HL-60 (cell line): ENCODE results near the gene PRSS56.

ENCODE experiments used
- DNase-seq, 2 experiments: peaks; one replicate each; pipeline ENCODE4 v3.0.0-alpha.2; 2010 to 2020; ENCODE audit warnings: low read depth in 1 of 2, low spot score in 1 of 2
- H3K27ac ChIP-seq: fragments of 250-450 bp; sonication (Bioruptor Pico); replicated peaks from 2 replicates; pipeline ENCODE4 v1.5.1; 2020; ENCODE audit warnings: mild to moderate bottlenecking, moderate library complexity
- H3K27me3 ChIP-seq: fragments of 250-450 bp; sonication (Bioruptor Pico); 2 replicates; pipeline ENCODE4 v1.5.1; 2021; ENCODE audit warnings: mild to moderate bottlenecking, moderate library complexity; ENCODE audit not compliant: insufficient read depth, poor library complexity, severe bottlenecking
- H3K4me3 ChIP-seq: replicated peaks from 2 replicates; pipeline ENCODE4 v1.5.1; 2011; ENCODE audit warnings: mild to moderate bottlenecking, control low read depth, low read length; ENCODE audit not compliant: insufficient read depth
- GABPA ChIP-seq: IDR thresholded peaks from 2 replicates; pipeline ENCODE4 v1.6.1; 2012; ENCODE audit warnings: low read depth
- POLR2AphosphoS5 ChIP-seq: IDR thresholded peaks from 2 replicates; pipeline ENCODE4 v1.6.1; 2012; ENCODE audit warnings: low read depth
- SPI1 ChIP-seq: IDR thresholded peaks from 2 replicates; pipeline ENCODE4 v1.6.1; 2012; ENCODE audit warnings: low read depth, mild to moderate bottlenecking, borderline replicate concordance
- TF ChIP-seq, protein P1 (sequence below): IDR thresholded peaks from one replicate; pipeline ENCODE4 v1.5.1; 2011; ENCODE audit warnings: low read length, control low read depth, inconsistent platforms; ENCODE audit not compliant: insufficient read depth
- TF ChIP-seq, protein P2 (sequence below): IDR thresholded peaks from 2 replicates; pipeline ENCODE4 v1.6.1; 2012; ENCODE audit warnings: low read depth; ENCODE audit not compliant: insufficient replicate concordance

Gene PRSS56

DNA sequence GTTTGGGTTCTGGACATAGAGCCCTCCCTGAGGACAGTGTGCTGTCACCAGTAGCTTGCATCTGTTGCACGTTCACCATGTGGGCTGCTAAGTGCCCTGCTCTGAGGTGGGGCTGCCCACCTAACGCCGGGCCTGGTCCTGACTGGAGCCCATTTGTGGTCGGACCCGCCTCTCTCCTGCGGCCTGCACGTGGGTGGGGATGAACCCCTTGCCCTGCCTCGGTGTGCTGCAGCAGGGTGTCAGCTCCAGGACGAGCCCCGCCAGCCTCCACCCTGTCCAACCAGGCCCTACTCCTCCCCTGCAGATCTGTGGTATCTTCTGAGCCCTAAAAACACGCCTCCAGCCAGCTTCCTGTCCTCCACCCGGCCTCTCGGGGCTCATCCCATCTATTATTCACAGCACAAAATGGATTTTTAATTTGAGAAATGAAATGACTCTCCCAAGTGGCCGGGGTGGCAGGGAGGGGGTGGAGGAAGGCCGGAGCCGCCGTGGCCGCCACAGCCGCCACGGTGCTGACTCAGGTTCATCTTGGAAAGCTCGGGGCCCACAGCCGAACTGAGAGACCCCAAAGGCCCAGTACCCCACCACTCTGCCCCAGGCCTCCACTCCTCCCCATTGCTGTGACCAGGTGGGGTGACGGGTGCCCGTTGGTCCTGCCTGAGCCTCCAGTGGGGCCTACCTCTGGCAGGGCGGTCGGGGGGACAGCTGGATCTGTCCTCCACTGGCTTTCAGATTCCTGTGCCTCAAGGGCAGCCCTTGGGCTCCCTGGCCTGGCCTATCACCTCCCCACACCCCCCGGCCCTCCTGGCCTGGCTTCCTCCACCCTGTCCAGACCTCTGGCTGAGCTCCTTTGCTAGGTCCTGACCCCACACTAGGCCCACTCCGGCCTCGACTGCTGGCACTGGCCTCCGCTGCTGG is 29.7 kb upstream of the PRSS56 start:
- Histone ChIP-seq H3K4me3 (no peak overlapping the region), H3K27me3 (peaks cover 40% of the 10 kb centered on the region), H3K27ac (no peak overlapping the region)
- no peak for DNase-seq
- TF ChIP-seq GABPA (no peak), POLR2AphosphoS5 (no peak), SPI1 (no peak)
- TF ChIP-seq, protein P1, sequence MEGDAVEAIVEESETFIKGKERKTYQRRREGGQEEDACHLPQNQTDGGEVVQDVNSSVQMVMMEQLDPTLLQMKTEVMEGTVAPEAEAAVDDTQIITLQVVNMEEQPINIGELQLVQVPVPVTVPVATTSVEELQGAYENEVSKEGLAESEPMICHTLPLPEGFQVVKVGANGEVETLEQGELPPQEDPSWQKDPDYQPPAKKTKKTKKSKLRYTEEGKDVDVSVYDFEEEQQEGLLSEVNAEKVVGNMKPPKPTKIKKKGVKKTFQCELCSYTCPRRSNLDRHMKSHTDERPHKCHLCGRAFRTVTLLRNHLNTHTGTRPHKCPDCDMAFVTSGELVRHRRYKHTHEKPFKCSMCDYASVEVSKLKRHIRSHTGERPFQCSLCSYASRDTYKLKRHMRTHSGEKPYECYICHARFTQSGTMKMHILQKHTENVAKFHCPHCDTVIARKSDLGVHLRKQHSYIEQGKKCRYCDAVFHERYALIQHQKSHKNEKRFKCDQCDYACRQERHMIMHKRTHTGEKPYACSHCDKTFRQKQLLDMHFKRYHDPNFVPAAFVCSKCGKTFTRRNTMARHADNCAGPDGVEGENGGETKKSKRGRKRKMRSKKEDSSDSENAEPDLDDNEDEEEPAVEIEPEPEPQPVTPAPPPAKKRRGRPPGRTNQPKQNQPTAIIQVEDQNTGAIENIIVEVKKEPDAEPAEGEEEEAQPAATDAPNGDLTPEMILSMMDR: no peak
- TF ChIP-seq, protein P2, sequence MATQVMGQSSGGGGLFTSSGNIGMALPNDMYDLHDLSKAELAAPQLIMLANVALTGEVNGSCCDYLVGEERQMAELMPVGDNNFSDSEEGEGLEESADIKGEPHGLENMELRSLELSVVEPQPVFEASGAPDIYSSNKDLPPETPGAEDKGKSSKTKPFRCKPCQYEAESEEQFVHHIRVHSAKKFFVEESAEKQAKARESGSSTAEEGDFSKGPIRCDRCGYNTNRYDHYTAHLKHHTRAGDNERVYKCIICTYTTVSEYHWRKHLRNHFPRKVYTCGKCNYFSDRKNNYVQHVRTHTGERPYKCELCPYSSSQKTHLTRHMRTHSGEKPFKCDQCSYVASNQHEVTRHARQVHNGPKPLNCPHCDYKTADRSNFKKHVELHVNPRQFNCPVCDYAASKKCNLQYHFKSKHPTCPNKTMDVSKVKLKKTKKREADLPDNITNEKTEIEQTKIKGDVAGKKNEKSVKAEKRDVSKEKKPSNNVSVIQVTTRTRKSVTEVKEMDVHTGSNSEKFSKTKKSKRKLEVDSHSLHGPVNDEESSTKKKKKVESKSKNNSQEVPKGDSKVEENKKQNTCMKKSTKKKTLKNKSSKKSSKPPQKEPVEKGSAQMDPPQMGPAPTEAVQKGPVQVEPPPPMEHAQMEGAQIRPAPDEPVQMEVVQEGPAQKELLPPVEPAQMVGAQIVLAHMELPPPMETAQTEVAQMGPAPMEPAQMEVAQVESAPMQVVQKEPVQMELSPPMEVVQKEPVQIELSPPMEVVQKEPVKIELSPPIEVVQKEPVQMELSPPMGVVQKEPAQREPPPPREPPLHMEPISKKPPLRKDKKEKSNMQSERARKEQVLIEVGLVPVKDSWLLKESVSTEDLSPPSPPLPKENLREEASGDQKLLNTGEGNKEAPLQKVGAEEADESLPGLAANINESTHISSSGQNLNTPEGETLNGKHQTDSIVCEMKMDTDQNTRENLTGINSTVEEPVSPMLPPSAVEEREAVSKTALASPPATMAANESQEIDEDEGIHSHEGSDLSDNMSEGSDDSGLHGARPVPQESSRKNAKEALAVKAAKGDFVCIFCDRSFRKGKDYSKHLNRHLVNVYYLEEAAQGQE: no peak

DNA sequence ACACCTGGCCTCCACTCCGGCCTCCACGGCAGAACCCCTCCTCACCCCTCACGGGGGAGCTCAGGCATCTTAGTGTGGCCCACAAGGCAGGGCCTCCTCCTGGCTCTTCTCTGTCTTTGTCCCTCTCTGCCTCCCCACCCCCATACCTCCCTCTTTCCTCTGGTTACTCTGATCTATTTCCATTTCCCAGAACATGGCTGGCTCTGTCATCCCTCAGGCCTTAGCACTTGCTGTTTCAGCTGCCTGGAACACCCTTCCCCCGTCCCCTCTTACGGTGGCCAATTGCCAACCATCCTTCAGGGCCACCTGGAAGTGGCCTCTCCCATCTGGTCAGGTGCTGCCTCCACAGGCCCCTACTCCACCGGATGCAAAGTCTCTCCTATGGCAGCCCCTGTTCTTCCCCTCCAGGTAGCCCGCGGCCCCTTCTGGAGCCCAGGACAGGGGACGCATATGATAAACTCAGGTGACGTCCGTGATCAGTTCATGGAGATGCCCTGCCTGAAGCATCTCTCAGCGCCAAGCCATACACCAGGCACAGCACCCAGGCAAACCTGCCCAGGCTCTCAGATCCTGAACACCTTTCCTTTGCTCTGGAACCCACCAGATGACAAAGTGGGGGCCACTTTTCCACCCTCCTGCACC is 28.9 kb upstream of the PRSS56 start:
- Histone ChIP-seq H3K27ac (no peak overlapping the region), H3K27me3 (peaks cover 34% of the 10 kb centered on the region), H3K4me3 (no peak overlapping the region)
- TF ChIP-seq POLR2AphosphoS5: no peak
- no peak for DNase-seq

DNA sequence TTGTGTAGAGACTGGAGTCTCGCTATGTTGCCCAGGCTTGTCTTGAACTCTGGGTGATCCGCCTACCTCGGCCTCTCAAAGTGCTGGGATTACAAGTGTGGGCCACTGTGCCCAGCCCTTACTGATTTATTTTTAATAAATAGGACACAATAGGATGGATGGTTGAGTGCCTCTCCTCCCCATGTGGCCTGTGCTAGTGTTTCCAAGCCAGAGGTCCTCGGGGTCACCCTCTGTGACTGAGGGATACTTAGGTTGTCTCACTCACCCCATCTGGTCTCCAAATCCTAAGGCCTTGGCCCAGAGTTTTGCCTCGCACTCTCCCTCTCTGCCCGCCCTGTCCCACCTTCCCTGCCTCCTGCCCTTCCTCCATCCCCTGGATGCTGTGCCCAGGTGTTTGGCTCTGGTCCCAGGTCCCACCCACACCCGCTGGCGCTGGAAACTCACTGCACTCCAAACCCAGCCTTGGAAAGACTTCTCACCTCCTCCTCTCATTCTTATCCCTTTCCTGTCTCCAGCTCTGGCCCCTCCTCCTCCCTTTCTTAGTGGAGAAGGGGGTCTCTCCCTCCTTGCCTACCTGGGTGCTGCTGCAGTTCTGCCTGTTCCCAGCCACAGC is 27.8 kb upstream of the PRSS56 start:
- Histone ChIP-seq H3K27me3 (peaks cover 25% of the 10 kb centered on the region), H3K4me3 (no peak overlapping the region), H3K27ac (no peak overlapping the region)
- no peak for DNase-seq
- no peak for TF ChIP-seq SPI1
- no peak for TF ChIP-seq GABPA
- TF ChIP-seq, protein P2: no peak
- no peak for TF ChIP-seq POLR2AphosphoS5
- TF ChIP-seq, protein P1: no peak
